ENCODE data around the gene RHOV.

RHOV gene

DNA sequence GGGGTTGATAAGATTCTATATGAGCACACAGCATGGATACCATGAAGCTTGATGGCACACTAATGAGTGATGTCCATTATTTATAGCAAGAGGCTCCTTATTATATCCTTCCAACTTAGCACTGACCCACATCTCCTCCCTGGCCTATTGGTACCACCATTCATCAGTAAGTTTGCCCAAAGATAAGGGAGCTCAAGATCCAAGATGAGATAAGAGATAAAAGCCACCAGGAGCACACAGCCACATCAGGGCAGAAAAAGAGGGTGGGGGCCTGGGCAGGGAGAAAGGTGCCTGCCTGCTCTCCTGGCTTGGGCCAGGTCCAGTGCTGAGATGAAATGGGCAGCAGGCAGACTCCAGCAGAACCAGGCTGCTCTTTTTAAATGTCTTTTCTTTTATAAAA is 41.1 kb downstream of the RHOV start:
- no peak for DNase-seq (ENCODE audit: extremely low read depth, insufficient read length)
- no peaks in the 10 kb centered on the region for H3K36me3 ChIP-seq (ENCODE audit: control insufficient read depth, insufficient read depth, low read length)
- no peak for TF ChIP-seq CTCF (IDR thresholded peaks at IDR 0.05; ENCODE audit: insufficient read depth, low read length, poor library complexity, severe bottlenecking)
- H3K4me3 ChIP-seq (replicated peaks; ENCODE audit: low read depth, low read length) = no peak overlapping the region
- H3K27me3 ChIP-seq (replicated peaks; ENCODE audit: control insufficient read depth, insufficient read depth, low read length) = no peaks in the 10 kb centered on the region

DNA sequence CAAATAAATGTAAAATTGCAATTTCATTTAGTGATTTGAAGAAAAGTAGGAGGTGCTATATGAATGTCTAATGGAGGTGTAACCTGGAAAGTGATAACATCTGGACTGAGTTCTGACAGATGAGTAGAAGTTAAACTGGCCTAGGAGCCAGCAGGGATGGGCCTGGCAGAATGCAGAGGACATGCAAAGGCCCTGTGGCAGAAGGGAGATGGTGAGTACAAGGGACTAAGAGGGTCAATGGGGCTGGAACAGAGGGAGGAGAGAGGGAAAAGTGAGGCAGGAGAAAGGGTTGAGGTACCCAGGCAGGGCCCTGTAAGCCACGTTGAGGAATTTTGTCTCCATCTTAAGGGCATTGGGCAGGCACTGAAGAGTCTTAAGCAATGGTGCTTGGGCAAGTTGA is 42.2 kb downstream of the RHOV start:
- H3K36me3 ChIP-seq (ENCODE audit: control insufficient read depth, insufficient read depth, low read length) = no peaks in the 10 kb centered on the region
- H3K4me3 ChIP-seq (replicated peaks; ENCODE audit: low read depth, low read length) = no peak overlapping the region
- TF ChIP-seq CTCF (IDR thresholded peaks at IDR 0.05; ENCODE audit: insufficient read depth, low read length, poor library complexity, severe bottlenecking) = no peak
- no peak for DNase-seq (ENCODE audit: extremely low read depth, insufficient read length)
- H3K27me3 ChIP-seq (replicated peaks; ENCODE audit: control insufficient read depth, insufficient read depth, low read length) = no peaks in the 10 kb centered on the region

DNA sequence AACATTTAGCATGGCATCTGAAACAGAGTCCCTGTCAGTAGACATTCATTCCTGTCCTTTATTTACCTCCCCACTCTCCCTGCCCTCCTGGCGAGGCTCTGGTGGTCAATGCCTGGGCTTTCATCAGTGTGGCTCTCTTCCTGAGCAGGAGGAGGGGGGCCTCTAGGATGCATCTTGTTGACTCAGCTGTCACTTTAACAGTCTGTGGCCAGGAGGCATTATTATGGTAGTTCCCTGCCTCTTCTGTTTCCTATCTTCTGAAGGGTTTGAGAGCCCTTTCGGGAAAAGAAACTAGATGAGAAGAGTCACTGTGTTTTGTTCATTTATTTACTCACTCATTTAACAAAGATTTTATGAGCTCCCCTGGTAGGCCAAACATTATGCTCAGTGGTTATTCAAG is 43.1 kb downstream of the RHOV start:
- no peak for TF ChIP-seq CTCF (IDR thresholded peaks at IDR 0.05; ENCODE audit: insufficient read depth, low read length, poor library complexity, severe bottlenecking)
- H3K36me3 ChIP-seq (ENCODE audit: control insufficient read depth, insufficient read depth, low read length) = no peaks in the 10 kb centered on the region
- H3K27me3 ChIP-seq (replicated peaks; ENCODE audit: control insufficient read depth, insufficient read depth, low read length) = no peaks in the 10 kb centered on the region
- no peak for DNase-seq (ENCODE audit: extremely low read depth, insufficient read length)
- H3K4me3 ChIP-seq (replicated peaks; ENCODE audit: low read depth, low read length) = no peak overlapping the region

DNA sequence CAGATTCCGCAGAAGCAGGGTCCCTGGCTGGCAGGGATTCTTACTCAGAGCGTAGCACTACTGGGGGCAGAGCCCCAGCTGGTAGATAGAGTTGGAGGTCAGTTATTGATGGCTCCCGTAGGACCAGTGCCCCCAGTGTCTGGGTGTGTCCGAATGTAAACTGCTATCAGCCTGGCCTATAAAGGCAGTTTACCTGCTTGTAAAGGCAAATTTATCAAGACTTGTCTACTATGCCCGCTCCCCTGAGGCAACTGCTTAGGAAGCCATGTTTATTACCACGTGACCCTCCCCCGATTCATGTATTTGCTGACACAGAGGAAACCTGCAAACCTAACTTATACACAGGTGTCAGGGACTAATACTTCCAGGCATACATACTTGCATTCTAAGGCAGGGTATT is 44.9 kb downstream of the RHOV start:
- DNase-seq (ENCODE audit: extremely low read depth, insufficient read length) = no peak
- H3K36me3 ChIP-seq (ENCODE audit: control insufficient read depth, insufficient read depth, low read length) = no peaks in the 10 kb centered on the region
- H3K27me3 ChIP-seq (replicated peaks; ENCODE audit: control insufficient read depth, insufficient read depth, low read length) = no peaks in the 10 kb centered on the region
- no peak for TF ChIP-seq CTCF (IDR thresholded peaks at IDR 0.05; ENCODE audit: insufficient read depth, low read length, poor library complexity, severe bottlenecking)
- H3K4me3 ChIP-seq (replicated peaks; ENCODE audit: low read depth, low read length) = no peak overlapping the region

GRCh38 chr15:40828447-40829036 is 45.5 kb downstream of the RHOV start, which contains the start of gene PPP1R14D:
TSS of gene PPP1R14D (minus strand) at chr15:40828708. CDS start at chr15:40828641, 67 bp downstream.
- no peak for TF ChIP-seq CTCF (IDR thresholded peaks at IDR 0.05; ENCODE audit: insufficient read depth, low read length, poor library complexity, severe bottlenecking)
- no peak for DNase-seq (ENCODE audit: extremely low read depth, insufficient read length)
- H3K4me3 ChIP-seq (replicated peaks; ENCODE audit: low read depth, low read length) = no peak within 1 kb of the TSS
- no peaks in the 10 kb centered on the region for H3K36me3 ChIP-seq (ENCODE audit: control insufficient read depth, insufficient read depth, low read length)
- no peaks in the 10 kb centered on the region for H3K27me3 ChIP-seq (replicated peaks; ENCODE audit: control insufficient read depth, insufficient read depth, low read length)

All from GM06990 (cell line).